Neural cell (in vitro differentiated cells): ENCODE results near the gene NPIPB9.
"Not testable (repeated sequence)": the region's sequence is repeated elsewhere in the genome, so short reads cannot be mapped to it uniquely, and the experiment has no call there.

Experiments used
- EZH2 ChIP-seq: fragments of 200-600, 300-800 bp; shearing (Covaris generic), sonication (generic); IDR thresholded peaks from 2 replicates; pipeline ENCODE4 v1.6.1; 2014; ENCODE audit warnings: antibody characterized with exemption, low read length, borderline replicate concordance, mild to moderate bottlenecking; ENCODE audit not compliant: insufficient read depth, poor library complexity, severe bottlenecking
- POLR2AphosphoS5 ChIP-seq: IDR thresholded peaks from 2 replicates; pipeline ENCODE4 v1.6.1; 2012
- TAF1 ChIP-seq: IDR thresholded peaks from 2 replicates; pipeline ENCODE4 v1.6.1; 2012; ENCODE audit warnings: low read depth
- TF ChIP-seq, protein P1 (sequence below): IDR thresholded peaks from 2 replicates; pipeline ENCODE4 v1.6.1; 2012; ENCODE audit warnings: borderline replicate concordance
- TF ChIP-seq, protein P2 (sequence below): fragments of 450-650 bp; IDR thresholded peaks from 2 replicates; pipeline ENCODE4 v1.5.1; 2014; ENCODE audit warnings: antibody characterized with exemption, mild to moderate bottlenecking, moderate library complexity; ENCODE audit not compliant: poor library complexity, severe bottlenecking

DNA sequence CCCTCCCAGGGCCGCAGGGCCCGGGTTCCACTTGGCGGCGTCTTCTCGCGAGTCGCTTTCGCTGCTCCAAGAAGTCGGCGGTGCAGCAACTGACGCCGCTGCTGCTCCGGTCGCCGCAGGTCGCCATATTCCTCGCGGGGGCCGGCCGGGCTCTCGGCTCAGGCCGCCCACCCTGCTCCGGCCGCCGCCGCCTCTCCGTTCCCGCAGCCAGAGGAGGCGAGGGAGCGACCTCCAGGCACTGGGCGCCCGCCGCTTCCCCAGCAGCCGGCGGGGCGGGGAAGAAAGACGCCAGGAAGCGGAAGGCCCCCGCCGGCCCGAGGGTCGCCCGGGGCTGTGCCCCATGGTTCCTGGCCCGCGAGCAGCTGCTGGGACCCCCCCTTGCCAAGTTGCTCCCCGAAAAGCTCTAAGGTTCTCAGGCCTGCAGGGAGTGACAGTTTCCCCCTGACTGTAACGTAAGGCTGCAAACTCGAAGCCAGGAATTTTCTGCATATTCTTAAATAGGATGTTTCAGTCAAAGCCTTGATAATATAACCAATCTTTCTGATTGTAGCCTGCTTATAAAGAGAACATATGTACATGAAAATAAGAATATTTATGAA lies 1.0 kb upstream of the NPIPB9 start:
- TF ChIP-seq, protein P1, sequence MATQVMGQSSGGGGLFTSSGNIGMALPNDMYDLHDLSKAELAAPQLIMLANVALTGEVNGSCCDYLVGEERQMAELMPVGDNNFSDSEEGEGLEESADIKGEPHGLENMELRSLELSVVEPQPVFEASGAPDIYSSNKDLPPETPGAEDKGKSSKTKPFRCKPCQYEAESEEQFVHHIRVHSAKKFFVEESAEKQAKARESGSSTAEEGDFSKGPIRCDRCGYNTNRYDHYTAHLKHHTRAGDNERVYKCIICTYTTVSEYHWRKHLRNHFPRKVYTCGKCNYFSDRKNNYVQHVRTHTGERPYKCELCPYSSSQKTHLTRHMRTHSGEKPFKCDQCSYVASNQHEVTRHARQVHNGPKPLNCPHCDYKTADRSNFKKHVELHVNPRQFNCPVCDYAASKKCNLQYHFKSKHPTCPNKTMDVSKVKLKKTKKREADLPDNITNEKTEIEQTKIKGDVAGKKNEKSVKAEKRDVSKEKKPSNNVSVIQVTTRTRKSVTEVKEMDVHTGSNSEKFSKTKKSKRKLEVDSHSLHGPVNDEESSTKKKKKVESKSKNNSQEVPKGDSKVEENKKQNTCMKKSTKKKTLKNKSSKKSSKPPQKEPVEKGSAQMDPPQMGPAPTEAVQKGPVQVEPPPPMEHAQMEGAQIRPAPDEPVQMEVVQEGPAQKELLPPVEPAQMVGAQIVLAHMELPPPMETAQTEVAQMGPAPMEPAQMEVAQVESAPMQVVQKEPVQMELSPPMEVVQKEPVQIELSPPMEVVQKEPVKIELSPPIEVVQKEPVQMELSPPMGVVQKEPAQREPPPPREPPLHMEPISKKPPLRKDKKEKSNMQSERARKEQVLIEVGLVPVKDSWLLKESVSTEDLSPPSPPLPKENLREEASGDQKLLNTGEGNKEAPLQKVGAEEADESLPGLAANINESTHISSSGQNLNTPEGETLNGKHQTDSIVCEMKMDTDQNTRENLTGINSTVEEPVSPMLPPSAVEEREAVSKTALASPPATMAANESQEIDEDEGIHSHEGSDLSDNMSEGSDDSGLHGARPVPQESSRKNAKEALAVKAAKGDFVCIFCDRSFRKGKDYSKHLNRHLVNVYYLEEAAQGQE: not testable (repeated sequence)
- not testable (repeated sequence) for TF ChIP-seq TAF1, POLR2AphosphoS5, EZH2
- TF ChIP-seq, protein P2, sequence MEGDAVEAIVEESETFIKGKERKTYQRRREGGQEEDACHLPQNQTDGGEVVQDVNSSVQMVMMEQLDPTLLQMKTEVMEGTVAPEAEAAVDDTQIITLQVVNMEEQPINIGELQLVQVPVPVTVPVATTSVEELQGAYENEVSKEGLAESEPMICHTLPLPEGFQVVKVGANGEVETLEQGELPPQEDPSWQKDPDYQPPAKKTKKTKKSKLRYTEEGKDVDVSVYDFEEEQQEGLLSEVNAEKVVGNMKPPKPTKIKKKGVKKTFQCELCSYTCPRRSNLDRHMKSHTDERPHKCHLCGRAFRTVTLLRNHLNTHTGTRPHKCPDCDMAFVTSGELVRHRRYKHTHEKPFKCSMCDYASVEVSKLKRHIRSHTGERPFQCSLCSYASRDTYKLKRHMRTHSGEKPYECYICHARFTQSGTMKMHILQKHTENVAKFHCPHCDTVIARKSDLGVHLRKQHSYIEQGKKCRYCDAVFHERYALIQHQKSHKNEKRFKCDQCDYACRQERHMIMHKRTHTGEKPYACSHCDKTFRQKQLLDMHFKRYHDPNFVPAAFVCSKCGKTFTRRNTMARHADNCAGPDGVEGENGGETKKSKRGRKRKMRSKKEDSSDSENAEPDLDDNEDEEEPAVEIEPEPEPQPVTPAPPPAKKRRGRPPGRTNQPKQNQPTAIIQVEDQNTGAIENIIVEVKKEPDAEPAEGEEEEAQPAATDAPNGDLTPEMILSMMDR: not testable (repeated sequence)
